ENCODE measurements around the gene SLC48A1.

SLC48A1 gene

DNA sequence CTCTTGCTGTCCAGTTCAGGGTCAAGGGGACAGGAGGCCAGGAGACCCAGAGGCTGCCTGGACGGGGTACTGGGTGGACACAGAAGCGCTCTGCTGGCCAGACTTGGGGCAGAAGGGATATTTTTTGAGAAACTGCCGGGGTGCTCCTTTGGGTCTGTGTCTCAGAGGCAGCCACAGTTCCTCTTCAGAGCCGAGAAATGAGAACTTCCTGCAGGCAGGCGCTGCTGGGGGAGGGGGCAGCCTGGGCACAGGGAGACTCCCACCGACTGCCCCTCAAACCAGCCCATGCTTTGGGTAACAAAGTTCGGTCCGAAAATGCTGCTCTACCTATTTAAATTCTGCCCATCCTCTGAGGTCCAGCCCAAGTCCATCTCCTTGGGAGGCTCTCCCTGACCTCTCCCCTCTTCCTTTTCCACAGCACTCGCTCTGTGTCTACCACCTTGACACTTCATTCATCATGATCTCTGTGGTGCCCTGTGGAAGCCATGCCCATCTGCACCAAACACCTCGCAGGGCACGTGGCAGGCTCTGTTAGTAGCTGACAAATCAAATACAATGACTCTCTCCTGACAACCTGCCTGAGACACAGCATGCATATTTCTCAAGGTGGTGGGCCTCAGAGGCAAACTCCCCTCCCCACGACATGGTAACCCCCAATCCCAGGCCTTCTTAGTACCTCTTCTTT lies 30.3 kb downstream of the SLC48A1 start:
- H3K4me1 ChIP-seq (ENCODE audit: low read length): peaks cover 52% of the 10 kb centered on the region
- H3K79me2 ChIP-seq (ENCODE audit: low read length): peaks cover 55% of the 10 kb centered on the region
- no peaks in the 10 kb centered on the region for H3K9me3 ChIP-seq (ENCODE audit: insufficient read depth, low read length)
- H3K36me3 ChIP-seq (replicated peaks; ENCODE audit: low read depth, low read length): peaks cover 14% of the 10 kb centered on the region
- H2AFZ ChIP-seq (ENCODE audit: low read depth, low read length): no peak overlapping the region
- TF ChIP-seq EZH2phosphoT487 (IDR thresholded peaks at IDR 0.05; ENCODE audit: low read depth): no peak
- H4K20me1 ChIP-seq (ENCODE audit: insufficient read depth, low read length): no peaks in the 10 kb centered on the region
- peak overlapping the region; percentile 84 for H3K4me2 ChIP-seq (ENCODE audit: low read length)
- H3K27ac ChIP-seq (ENCODE audit: low read length): peak overlapping the region; percentile 51
- H3K9ac ChIP-seq (ENCODE audit: low read length): peak overlapping the region; percentile 69
- H3K4me3 ChIP-seq (ENCODE audit: low read length): peak overlapping the region; percentile 26
- H3K27me3 ChIP-seq (ENCODE audit: low read depth, low read length): no peaks in the 10 kb centered on the region

DNA sequence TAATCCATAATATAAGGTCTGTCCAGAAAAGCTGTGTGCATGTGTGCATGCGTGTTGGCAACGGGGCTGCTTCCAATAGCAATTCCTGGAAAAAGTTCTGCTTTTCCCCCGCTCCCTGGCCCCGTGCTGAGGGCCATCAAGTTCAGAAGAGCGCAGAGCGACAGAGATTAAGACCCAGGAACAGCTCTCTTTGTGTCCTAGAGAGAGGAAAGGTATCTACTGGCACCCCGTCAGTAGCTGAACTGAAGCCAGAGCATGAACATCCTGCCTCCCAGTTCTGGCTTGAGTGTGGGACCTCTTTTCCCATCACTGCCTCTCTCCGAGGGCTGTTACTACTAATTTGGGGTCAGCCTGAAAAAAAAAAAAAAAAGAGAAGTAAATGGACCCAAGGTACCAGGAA lies 31.1 kb downstream of the SLC48A1 start:
- Histone ChIP-seq H3K9me3 (ENCODE audit: insufficient read depth, low read length) (no peaks in the 10 kb centered on the region), H3K27me3 (ENCODE audit: low read depth, low read length) (no peaks in the 10 kb centered on the region), H3K4me2 (ENCODE audit: low read length) (no peak overlapping the region), H3K4me3 (ENCODE audit: low read length) (no peak overlapping the region), H2AFZ (ENCODE audit: low read depth, low read length) (no peak overlapping the region), H3K36me3 (replicated peaks; ENCODE audit: low read depth, low read length) (peaks cover 14% of the 10 kb centered on the region), H3K79me2 (ENCODE audit: low read length) (peaks cover 63% of the 10 kb centered on the region), H3K4me1 (ENCODE audit: low read length) (peaks cover 61% of the 10 kb centered on the region), H3K27ac (ENCODE audit: low read length) (no peak overlapping the region), H4K20me1 (ENCODE audit: insufficient read depth, low read length) (no peaks in the 10 kb centered on the region), H3K9ac (ENCODE audit: low read length) (no peak overlapping the region)
- TF ChIP-seq EZH2phosphoT487 (IDR thresholded peaks at IDR 0.05; ENCODE audit: low read depth): no peak
- TF ChIP-seq, protein P1, sequence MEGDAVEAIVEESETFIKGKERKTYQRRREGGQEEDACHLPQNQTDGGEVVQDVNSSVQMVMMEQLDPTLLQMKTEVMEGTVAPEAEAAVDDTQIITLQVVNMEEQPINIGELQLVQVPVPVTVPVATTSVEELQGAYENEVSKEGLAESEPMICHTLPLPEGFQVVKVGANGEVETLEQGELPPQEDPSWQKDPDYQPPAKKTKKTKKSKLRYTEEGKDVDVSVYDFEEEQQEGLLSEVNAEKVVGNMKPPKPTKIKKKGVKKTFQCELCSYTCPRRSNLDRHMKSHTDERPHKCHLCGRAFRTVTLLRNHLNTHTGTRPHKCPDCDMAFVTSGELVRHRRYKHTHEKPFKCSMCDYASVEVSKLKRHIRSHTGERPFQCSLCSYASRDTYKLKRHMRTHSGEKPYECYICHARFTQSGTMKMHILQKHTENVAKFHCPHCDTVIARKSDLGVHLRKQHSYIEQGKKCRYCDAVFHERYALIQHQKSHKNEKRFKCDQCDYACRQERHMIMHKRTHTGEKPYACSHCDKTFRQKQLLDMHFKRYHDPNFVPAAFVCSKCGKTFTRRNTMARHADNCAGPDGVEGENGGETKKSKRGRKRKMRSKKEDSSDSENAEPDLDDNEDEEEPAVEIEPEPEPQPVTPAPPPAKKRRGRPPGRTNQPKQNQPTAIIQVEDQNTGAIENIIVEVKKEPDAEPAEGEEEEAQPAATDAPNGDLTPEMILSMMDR (IDR thresholded peaks at IDR 0.05; ENCODE audit: low read depth, low read length): no peak

DNA sequence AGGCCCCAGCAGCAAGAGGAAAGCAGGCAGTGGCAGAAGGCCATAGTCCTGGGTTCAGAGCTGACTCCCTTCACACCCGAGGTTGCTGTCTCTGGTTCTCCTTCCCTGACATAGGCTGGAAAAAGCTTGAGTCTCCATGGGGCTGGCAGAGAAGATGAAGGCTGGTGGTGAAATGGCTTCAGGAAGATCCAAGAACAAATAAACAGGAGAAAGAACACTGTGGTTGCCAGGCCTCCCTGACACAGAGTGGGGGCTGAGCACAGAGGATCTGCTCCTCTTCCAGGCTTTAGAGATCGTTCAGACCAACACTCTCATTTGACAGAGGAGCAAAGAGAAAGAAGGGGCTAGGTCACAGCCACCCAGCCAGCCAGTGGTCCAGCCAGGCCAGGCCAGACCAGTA lies 32.4 kb downstream of the SLC48A1 start:
- TF ChIP-seq EZH2phosphoT487 (IDR thresholded peaks at IDR 0.05; ENCODE audit: low read depth): no peak
- TF ChIP-seq, protein P1 (IDR thresholded peaks at IDR 0.05; ENCODE audit: low read depth, low read length): no peak
- Histone ChIP-seq H3K9ac (ENCODE audit: low read length) (no peak overlapping the region), H3K9me3 (ENCODE audit: insufficient read depth, low read length) (no peaks in the 10 kb centered on the region), H3K27me3 (ENCODE audit: low read depth, low read length) (no peaks in the 10 kb centered on the region), H3K4me1 (ENCODE audit: low read length) (peaks cover 73% of the 10 kb centered on the region), H3K4me2 (ENCODE audit: low read length) (no peak overlapping the region), H3K4me3 (ENCODE audit: low read length) (no peak overlapping the region), H2AFZ (ENCODE audit: low read depth, low read length) (no peak overlapping the region), H3K27ac (ENCODE audit: low read length) (no peak overlapping the region), H3K36me3 (replicated peaks; ENCODE audit: low read depth, low read length) (peaks cover 14% of the 10 kb centered on the region), H3K79me2 (ENCODE audit: low read length) (peaks cover 72% of the 10 kb centered on the region), H4K20me1 (ENCODE audit: insufficient read depth, low read length) (no peaks in the 10 kb centered on the region)

DNA sequence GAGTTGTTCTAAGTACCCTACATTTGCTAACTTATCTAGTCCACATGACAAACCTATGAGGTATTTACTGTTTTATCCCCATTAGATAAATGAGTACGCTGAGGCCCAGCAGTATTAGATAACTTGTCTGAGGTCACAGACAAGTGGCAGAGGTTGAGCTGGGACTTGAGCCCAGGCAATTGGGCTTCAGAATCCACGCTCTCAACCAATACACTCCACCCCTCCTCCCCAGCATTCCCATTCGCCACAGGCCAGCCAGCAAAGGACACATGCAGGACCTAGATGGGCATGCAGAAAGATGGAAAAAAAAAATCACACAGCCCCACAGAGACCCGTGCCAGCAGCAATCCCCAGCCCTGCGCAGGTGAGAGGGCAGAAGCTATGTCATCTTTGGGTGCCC lies 34.3 kb downstream of the SLC48A1 start:
- TF ChIP-seq EZH2phosphoT487 (IDR thresholded peaks at IDR 0.05; ENCODE audit: low read depth): no peak
- TF ChIP-seq, protein P1 (IDR thresholded peaks at IDR 0.05; ENCODE audit: low read depth, low read length): no peak
- Histone ChIP-seq H3K4me3 (ENCODE audit: low read length) (peak overlapping the region; percentile 57; the same call in 1 of the 2 replicates), H3K4me2 (ENCODE audit: low read length) (peak overlapping the region; percentile 95), H3K27me3 (ENCODE audit: low read depth, low read length) (no peaks in the 10 kb centered on the region), H3K9ac (ENCODE audit: low read length) (peak overlapping the region; percentile 48), H3K4me1 (ENCODE audit: low read length) (peaks cover 87% of the 10 kb centered on the region), H2AFZ (ENCODE audit: low read depth, low read length) (no peak overlapping the region), H4K20me1 (ENCODE audit: insufficient read depth, low read length) (no peaks in the 10 kb centered on the region), H3K36me3 (replicated peaks; ENCODE audit: low read depth, low read length) (peaks cover 10% of the 10 kb centered on the region), H3K79me2 (ENCODE audit: low read length) (peaks cover 86% of the 10 kb centered on the region), H3K9me3 (ENCODE audit: insufficient read depth, low read length) (no peaks in the 10 kb centered on the region), H3K27ac (ENCODE audit: low read length) (peak overlapping the region; percentile 78)
